GM19328 (cell line): Measurements from ENCODE around the gene AUTS2.

Source experiments
- ATAC-seq: cut with Tn5 transposase; IDR thresholded peaks from one replicate; pipeline ENCODE4 v1.9.1; 2021; ENCODE audit warnings: mild to moderate bottlenecking, moderate library complexity; ENCODE audit not compliant: unreplicated experiment

AUTS2 gene

GRCh38 chr7:69683002-69683401, 84.7 kb downstream of the AUTS2 start:
- no peak for ATAC-seq

DNA sequence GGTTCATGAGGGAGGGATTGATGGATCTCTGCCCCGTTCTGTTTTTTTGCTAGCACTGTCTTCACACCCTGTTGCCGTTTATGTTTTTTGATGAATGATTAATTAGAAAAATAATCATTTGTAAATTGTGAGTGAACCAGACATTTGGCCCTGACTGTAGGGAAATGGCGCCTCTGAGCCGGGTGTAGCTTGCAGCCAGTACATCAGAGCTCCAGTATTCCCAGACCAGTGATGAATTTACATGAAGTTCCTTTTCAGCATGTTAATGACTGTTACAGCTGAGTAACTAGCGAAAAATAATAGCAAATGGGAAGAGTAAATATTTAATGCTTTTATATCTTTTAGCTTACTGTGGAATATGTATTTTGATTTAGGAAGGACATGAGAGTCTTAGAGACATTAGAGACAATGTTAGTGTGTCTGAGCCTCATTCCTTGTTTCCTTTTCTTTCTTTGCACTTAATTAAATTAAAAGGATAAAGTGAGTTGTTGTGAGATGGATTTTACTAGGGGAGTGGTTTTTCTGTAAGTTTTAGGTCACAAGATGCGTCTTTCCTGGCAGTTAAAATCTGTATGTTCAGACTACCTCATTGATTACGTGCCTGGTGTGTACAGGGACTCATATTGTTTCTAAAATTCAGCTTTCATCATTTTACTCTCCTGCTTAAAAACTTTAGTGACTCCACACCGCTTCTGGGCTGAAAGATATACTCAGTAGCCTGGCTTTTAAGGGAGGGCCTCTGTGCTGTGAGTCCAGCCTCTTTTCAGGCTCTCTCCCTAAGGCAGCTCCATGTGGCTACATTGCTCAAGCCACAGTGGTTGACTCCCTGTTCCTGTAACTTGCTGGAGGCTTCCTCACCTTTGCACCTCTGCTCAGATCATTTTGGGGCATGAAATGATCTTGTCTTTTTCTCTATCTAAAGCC, 86.4 kb downstream of the AUTS2 start:
- ATAC-seq = no peak

DNA sequence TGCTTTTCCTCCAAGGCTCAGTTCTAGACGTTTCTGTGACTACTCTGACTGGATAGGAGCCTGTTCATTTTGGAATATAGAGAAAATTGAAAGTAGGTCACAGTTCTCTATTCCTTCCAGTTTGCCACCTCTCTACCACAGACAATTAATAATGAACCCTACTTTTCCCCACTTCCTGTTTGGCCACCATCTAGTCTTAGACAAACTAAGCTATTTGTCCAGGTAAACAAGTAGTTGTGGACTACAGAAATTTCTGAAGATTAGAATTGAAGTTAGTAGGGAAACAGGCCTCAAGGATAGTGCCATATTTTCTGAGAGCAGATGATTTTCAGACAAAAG, 87.0 kb downstream of the AUTS2 start:
- no peak for ATAC-seq

GRCh38 chr7:69686366-69686765, 88.1 kb downstream of the AUTS2 start:
- no peak for ATAC-seq

DNA sequence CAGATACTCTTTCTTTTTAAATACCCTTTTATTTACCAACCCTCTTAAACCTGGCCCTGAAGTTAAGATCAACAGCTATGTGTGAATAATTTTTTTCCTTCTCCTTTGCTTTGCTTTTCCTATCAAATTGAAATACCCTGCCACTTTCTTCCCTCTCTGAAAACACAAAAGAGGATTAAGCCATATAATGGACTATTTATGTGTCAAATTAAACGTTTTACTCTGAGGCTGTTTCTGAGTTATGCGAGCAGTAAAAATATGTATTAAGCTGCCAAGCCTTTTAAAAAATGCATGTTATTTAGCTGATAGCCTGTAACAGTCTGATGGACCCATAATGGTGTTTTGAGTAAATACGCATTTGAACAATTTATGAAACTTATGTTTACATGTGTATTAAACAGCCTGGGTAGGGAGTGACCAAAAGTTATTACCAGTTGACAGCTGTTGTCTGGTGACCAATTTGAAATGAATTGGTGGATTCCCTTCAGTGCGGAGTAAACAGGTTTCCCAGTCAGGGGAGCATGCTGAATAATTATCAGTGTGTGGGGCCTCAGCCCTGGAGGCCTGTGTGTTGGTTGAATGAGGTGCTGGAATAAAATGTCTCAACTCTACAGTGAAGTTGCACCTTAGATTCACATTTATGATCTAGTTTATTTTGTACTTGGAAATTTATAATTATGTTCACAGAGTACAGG, 89.6 kb downstream of the AUTS2 start:
- ATAC-seq = no peak

- ATAC-seq = no peak
These were observed 92.1 kb downstream of the AUTS2 start for GRCh38 chr7:69690329-69690728.

- no peak for ATAC-seq
These were observed 93.1 kb downstream of the AUTS2 start for GRCh38 chr7:69691327-69691726.

GRCh38 chr7:69691734-69692133, 93.5 kb downstream of the AUTS2 start:
- no peak for ATAC-seq

- ATAC-seq = no peak
These were observed 94.3 kb downstream of the AUTS2 start for GRCh38 chr7:69692611-69693010.

DNA sequence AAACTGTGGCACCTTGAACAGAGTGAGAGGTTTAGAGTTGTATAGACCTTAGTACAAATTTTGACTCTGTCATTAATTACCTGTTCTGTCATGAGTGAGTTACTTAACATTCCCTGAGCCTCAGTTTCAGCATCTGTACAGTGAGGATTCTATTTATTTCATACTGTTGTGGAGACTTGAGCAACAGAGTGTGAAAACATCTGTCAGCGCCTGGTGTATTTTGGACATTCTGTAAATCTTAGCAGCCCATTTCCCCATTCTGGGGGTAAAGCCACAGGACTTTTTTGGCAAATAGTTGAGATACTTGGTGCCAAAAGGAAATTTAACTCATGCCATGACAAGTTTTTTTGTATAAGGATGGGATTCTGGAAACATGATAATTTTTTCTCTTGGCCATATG, 94.8 kb downstream of the AUTS2 start:
- ATAC-seq = no peak

- peak; percentile 88 for ATAC-seq
These were observed 97.8 kb downstream of the AUTS2 start for GRCh38 chr7:69696054-69696591.

GRCh38 chr7:69696686-69697685, 98.7 kb downstream of the AUTS2 start:
- ATAC-seq = no peak

DNA sequence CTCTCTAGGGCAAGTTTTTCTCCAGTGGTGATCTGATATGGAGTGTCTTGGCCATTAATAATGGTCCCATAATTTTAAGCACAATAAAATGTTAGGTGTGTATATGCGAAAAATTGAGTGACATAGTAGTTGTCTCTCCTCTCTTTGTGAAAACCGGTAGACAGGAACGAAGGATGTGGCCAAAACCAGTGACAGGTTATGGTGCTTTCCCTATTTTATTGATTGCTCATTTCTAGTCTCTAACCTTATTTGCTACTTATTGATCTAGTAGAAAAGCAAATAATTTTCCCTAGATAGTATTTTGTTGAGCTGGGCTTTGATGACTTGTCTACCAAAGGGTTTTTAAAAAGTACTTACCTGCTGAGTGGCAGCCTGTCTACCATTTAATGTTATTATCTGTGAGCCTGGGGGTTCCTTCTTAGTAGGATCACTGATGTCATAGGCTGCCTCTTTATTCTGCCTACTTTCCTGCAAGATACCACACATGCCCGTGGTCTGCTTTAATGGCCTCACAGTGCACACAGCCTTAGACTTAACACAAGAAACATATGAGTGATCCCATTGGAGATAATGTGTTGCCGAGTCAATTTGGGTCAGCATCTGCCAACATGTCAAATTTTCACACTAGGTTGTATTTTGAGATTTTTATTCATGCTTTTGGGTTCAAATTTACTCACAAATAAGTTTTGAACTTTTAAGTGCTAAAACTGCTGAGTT, 100.0 kb downstream of the AUTS2 start:
- no peak for ATAC-seq

DNA sequence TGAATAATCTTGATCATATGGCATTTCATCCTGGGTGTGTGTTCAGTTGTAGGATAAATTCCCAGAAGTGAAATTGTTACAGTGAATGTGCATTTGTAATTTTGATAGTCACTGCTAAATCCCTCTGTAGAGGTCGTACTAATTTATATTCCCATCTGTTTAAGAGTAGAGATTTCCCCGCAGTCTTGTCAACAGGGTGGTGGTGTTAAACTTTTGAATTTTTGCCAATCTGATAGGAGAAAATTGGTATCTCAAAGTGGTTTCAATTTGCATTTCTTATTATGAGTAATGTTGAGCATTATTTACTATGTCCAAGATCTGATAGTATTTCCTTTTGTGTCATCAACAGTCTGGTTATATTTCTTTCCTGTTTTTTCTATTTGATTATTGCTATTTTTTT, 101.7 kb downstream of the AUTS2 start:
- ATAC-seq = no peak

GRCh38 chr7:69700331-69700730, 102.1 kb downstream of the AUTS2 start:
- no peak for ATAC-seq

DNA sequence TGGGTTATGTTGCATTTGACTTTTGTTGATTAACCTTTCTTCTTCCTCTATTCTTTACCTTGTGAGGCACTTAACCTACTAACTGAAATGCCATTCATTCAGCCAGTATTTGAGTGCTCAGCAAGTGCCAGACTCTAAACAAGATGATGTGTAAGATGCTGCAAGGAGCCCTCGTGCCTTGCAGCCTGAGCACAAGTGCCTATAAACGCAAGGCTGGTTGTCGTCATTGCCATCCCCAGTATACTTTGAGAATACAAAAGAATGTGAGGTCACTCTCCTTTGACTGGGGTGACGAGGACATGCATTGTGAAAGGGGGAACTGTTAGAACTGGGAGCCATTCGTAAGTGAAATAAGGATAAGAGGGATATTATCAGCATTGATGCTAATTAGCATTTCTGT, 103.0 kb downstream of the AUTS2 start:
- ATAC-seq = no peak

- no peak for ATAC-seq
These were observed 104.1 kb downstream of the AUTS2 start for GRCh38 chr7:69702357-69702756.

- no peak for ATAC-seq
These were observed 104.8 kb downstream of the AUTS2 start for GRCh38 chr7:69703099-69703498.

DNA sequence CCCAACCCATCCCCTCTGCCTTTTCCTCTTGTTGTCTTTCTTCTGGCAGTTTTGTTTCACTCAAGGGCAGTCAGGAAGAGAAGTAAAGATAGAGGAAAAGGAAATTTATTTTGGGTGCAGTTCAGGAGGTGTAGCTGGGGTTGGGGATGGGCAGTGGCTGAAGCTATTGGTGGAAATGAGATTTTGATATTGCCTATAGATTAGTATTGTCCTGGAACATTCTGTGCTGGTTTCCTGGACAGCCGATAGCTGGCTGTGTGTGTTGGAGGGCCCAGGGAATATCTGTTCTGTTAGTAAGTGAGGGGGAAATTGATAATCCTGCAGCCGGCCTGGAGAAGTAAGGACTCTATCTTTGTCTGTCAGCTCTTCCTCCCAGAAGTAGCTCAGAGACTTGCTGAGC, 107.8 kb downstream of the AUTS2 start:
- ATAC-seq = no peak

- no peak for ATAC-seq
These were observed 110.6 kb downstream of the AUTS2 start for GRCh38 chr7:69708857-69709256.
